Measurements from ENCODE around the gene PCDH9. TPM values are rescaled to one million over a fixed set of nuclear protein-coding genes. Genes with fewer than 3 reads are reported as not detected.

The PCDH9 gene, protein sequence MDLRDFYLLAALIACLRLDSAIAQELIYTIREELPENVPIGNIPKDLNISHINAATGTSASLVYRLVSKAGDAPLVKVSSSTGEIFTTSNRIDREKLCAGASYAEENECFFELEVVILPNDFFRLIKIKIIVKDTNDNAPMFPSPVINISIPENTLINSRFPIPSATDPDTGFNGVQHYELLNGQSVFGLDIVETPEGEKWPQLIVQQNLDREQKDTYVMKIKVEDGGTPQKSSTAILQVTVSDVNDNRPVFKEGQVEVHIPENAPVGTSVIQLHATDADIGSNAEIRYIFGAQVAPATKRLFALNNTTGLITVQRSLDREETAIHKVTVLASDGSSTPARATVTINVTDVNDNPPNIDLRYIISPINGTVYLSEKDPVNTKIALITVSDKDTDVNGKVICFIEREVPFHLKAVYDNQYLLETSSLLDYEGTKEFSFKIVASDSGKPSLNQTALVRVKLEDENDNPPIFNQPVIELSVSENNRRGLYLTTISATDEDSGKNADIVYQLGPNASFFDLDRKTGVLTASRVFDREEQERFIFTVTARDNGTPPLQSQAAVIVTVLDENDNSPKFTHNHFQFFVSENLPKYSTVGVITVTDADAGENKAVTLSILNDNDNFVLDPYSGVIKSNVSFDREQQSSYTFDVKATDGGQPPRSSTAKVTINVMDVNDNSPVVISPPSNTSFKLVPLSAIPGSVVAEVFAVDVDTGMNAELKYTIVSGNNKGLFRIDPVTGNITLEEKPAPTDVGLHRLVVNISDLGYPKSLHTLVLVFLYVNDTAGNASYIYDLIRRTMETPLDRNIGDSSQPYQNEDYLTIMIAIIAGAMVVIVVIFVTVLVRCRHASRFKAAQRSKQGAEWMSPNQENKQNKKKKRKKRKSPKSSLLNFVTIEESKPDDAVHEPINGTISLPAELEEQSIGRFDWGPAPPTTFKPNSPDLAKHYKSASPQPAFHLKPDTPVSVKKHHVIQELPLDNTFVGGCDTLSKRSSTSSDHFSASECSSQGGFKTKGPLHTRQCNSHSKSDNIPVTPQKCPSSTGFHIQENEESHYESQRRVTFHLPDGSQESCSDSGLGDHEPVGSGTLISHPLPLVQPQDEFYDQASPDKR (N-terminal part only)
- polyA plus RNA-seq (ENCODE audit: insufficient read length in 3 of 3) = 10 to 100 TPM; 13.4 to 16.0 (median 15.1) TPM

DNA sequence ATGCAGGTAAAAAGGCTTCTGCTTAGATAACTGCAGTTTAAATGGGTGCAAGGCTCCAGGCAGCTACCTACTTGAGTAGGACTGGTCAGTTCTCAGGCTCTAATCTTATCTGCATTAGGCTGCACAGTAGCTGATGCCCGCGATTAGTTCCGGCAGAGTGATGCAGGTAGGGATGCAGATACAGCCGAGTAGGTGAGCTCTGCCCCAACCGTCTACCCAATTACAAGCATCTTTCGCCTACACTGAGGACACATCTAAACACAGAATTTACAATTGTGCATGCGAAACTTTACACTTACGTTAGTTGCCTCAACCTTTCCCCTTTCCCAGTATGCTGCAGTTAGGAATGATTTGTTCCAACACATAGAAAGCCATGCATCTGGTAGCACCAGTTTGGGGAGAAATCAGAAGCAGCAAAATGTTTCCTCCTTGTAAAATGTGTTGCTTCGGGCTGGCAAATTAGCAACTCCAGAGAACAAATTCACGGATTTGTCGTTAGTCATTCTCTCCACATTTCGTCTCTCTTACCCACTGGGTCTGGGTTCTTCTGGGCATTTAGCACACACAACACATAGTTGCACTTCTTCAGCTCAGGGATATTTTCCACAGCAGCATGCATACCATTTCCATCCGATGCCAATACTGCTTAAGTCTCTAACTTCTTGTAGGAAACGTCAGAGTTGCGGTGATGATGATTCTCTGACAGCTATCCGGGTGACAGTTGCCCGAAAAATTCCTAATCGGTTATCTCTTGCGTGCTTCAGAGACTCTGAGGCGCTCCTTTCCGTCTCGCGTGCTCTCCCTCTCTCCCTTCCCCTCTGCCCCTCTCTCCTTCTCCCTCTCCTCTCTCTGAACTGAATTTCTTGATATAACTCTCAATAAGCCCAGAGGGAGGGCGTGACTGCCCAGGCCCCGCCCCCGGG is at the start of gene PCDH9:
PCDH9 (minus strand) TSS at position 856 of the 923 bp plus-strand sequence. CDS start 1,896 bp downstream, outside the sequence.
- DNase-seq (ENCODE audit: low read depth in 3 of 3, low spot score in 2 of 3) = peak in 1 of 3 donors; percentile 30

- no peak for DNase-seq (ENCODE audit: low read depth in 3 of 3, low spot score in 2 of 3)
Measured at GRCh38 chr13:67278235-67278634, 48.1 kb upstream of the PCDH9 start.

DNA sequence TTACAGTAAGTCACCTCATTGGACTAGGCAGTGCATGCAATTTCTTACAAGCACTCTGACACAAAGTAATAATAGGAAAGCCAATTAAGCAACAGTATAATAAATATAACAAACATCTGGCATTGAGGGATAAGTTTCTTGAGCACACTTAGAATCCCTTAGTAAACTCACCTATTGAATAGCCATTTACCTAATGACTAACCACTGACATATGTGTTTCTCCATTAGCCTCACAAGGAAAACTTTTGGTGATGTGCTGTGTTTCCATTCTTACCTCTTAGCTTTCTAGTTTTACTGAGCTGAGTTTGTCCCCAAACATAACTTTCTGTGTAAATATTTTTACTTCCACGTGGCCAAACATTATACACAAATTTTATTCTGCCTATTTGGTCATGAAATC is 47.4 kb upstream of the PCDH9 start:
- no peak for DNase-seq (ENCODE audit: low read depth in 3 of 3, low spot score in 2 of 3)

GRCh38 chr13:67275351-67275960 is 45.3 kb upstream of the PCDH9 start:
- no peak for DNase-seq (ENCODE audit: low read depth in 3 of 3, low spot score in 2 of 3)

DNA sequence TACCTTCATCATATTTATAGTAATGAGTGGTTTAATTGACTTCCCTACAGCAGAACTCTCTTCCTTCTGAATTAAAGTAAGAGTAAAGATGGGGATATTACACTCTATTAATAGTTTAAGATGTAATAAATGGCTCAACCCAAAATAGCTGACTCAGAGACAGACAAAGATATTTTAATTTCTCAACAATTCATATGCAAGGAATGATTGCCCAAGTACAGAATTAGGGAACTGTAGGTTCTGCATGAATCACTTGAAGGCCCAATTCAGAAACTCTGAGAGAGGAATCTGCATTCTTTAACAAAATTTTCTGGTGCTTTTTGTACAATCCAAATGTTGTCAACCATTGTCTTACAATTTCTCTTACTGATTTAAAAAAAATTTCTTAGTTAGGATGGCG is 42.9 kb upstream of the PCDH9 start:
- no peak for DNase-seq (ENCODE audit: low read depth in 3 of 3, low spot score in 2 of 3)

- DNase-seq (ENCODE audit: low read depth in 3 of 3, low spot score in 2 of 3) = no peak
Measured at GRCh38 chr13:67267136-67267535, 37.0 kb upstream of the PCDH9 start.

GRCh38 chr13:67259208-67259607 is 29.1 kb upstream of the PCDH9 start:
- no peak for DNase-seq (ENCODE audit: low read depth in 3 of 3, low spot score in 2 of 3)

DNA sequence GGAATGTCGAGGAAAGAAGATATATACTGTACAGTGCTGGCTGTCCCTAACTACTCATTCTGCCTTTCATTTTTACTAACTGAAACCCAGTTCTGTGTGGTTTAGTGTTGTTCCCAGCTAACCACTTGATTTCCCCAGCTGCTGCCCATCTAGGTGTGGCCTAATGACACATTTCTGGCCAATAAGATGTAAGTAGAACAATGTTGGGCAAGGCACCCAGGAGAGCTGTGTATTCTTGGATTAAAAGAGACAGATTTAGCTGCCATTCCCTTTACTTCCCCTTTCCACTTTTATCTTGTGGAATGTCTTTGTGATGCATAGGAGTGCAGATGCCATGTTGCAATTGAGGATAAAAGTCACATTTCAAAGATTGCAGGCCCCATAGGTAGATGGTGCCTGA is 28.3 kb upstream of the PCDH9 start:
- DNase-seq (ENCODE audit: low read depth in 3 of 3, low spot score in 2 of 3) = no peak

DNA sequence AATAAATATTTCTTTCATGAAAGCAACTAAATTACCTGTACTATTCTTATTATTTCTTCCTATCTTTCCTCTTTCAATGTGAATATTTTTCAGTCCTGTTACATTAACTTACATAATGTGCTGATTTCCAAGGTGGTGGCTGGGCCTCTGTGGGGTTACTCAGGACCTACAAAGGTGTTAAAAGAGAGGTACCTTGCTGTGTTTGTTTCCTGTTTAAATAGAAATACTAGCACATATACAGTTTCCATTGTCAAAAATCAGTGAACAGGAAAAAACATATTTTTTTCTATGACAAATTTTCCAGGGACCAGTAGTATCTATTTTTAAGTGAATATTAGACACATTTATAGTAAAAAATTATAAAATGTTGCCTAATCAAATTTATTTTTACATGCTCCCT is 8.7 kb upstream of the PCDH9 start:
- DNase-seq (ENCODE audit: low read depth in 3 of 3, low spot score in 2 of 3) = no peak

GRCh38 chr13:67238277-67238859 is 8.2 kb upstream of the PCDH9 start:
- no peak for DNase-seq (ENCODE audit: low read depth in 3 of 3, low spot score in 2 of 3)

GRCh38 chr13:67235265-67235664 is 5.1 kb upstream of the PCDH9 start:
- no peak for DNase-seq (ENCODE audit: low read depth in 3 of 3, low spot score in 2 of 3)

- no peak for DNase-seq (ENCODE audit: low read depth in 3 of 3, low spot score in 2 of 3)
Measured at GRCh38 chr13:67232384-67232783, 2.2 kb upstream of the PCDH9 start.

GRCh38 chr13:67231289-67232000 is 1.3 kb upstream of the PCDH9 start:
- DNase-seq (ENCODE audit: low read depth in 3 of 3, low spot score in 2 of 3) = peak in 1 of 3 donors; percentile 63

GRCh38 chr13:67230404-67231288 is 510 bp upstream of the PCDH9 start:
- DNase-seq (ENCODE audit: low read depth in 3 of 3, low spot score in 2 of 3) = peak; percentile 89 to 95 (median 94)

DNA sequence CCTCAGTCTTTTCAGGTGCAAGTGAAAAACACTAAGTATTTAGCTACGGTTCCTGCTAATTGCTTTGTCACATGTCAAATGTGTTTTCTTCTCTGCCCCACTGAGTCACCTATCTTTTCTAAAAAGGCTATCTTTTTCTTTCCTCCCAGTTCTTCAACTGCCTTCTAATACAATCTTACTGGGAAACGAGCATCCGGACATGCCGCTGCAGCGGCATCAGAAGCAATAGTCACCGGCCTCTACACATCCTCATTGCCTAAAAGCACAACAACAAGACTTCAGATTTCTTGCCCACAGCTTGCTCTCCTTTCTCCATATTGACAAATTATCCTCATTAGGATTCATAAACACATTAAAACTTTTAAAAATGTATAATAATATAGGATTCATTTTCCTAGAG is 1.2 kb downstream of the PCDH9 start:
- DNase-seq (ENCODE audit: low read depth in 3 of 3, low spot score in 2 of 3) = no peak

GRCh38 chr13:67228031-67228430 is 2.1 kb downstream of the PCDH9 start:
- no peak for DNase-seq (ENCODE audit: low read depth in 3 of 3, low spot score in 2 of 3)

GRCh38 chr13:67227131-67227983 is 2.8 kb downstream of the PCDH9 start:
- DNase-seq (ENCODE audit: low read depth in 3 of 3, low spot score in 2 of 3) = no peak
